ENCODE data around the gene KCNJ16. TPM values are rescaled to one million over a fixed set of nuclear protein-coding genes. Genes with fewer than 3 reads are reported as not detected.

KCNJ16 gene
- total RNA-seq, 2 donors from 2014 or later: 53.4 to 58.6 TPM

DNA sequence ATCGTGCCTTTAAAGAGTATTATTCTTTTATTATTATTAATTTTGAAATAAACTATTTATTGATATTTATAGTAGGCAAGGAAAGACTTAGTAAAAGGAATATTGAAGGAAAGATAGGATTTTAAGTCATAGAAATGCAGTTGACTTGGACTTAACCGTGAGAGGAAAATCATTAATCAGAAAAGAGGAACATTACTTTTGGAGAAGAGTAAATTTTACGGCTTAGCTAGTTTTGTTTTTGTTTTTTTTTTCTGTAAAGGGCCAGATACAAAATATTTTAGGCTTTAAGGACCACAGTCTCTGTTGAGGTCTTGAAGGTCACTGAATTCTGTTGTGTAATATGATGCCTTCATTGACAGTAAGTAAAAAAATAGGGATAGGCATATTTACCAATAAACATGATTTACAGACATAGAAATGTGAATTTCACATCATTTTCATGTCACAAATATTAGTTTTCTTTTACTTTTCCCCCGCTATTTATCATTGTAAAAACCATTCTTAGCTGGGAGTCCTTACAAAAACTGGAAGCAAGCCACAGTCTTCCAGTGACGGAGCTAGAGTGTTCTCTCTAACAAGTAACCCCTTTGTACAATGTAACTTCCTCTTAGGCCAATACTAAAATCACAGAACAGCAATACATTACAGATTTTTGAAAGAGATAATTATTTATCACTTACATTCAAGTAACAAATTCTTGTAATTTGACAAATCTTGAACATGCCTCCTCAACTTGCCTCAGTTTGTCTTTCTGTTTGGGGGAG lies 2.3 kb upstream of the KCNJ16 start:
- intact Hi-C loops (cut with DNase I): no loop called here
- TF ChIP-seq POLR2A (IDR thresholded peaks at IDR 0.05): no peak
- TF ChIP-seq, protein P1, sequence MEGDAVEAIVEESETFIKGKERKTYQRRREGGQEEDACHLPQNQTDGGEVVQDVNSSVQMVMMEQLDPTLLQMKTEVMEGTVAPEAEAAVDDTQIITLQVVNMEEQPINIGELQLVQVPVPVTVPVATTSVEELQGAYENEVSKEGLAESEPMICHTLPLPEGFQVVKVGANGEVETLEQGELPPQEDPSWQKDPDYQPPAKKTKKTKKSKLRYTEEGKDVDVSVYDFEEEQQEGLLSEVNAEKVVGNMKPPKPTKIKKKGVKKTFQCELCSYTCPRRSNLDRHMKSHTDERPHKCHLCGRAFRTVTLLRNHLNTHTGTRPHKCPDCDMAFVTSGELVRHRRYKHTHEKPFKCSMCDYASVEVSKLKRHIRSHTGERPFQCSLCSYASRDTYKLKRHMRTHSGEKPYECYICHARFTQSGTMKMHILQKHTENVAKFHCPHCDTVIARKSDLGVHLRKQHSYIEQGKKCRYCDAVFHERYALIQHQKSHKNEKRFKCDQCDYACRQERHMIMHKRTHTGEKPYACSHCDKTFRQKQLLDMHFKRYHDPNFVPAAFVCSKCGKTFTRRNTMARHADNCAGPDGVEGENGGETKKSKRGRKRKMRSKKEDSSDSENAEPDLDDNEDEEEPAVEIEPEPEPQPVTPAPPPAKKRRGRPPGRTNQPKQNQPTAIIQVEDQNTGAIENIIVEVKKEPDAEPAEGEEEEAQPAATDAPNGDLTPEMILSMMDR (IDR thresholded peaks at IDR 0.05): no peak
- H3K4me1 ChIP-seq: peaks cover 16% of the 10 kb centered on the region
- H3K27ac ChIP-seq: peak overlapping the region; percentile 22 to 66 (median 40)
- no peaks in the 10 kb centered on the region for H3K9me3 ChIP-seq
- ATAC-seq (no peak), DNase-seq (peak in 3 of 4 donors; percentile 16 to 39 (median 33))
- WGBS, 2 donors: 55 to 59% methylated on average over 5 of the region's 5 CpGs
- no peaks in the 10 kb centered on the region for H3K27me3 ChIP-seq
- no peak overlapping the region for H3K4me3 ChIP-seq
- H3K36me3 ChIP-seq (replicated peaks in 1 of 2; ENCODE audit: insufficient read depth in 1 of 2, low read depth in 2 of 2): no peaks in the 10 kb centered on the region

DNA sequence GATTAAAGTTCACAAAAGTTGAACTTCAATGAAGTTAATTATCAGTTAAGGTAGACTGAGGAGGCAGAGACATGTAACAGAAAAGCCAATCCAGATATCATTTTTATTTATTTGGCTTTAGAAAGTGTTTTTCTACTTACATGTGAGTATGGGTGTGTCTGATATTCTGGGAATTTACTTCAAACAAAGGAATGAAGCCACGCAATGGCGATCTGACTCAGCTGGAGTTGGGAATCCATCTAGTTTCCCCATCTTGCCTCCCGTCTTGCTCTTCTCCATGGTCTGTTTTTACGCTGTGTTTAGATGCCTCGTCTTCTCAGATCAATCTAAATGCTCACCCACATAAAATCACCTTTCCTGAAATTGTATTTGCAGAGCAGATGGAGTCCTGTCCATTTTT lies 1.7 kb upstream of the KCNJ16 start:
- H3K4me3 ChIP-seq: no peak overlapping the region
- no peaks in the 10 kb centered on the region for H3K36me3 ChIP-seq (replicated peaks in 1 of 2; ENCODE audit: insufficient read depth in 1 of 2, low read depth in 2 of 2)
- peaks cover 16% of the 10 kb centered on the region for H3K4me1 ChIP-seq
- 83 to 87% methylated on average over 5 of the region's 5 CpGs for WGBS, 2 donors
- no peaks in the 10 kb centered on the region for H3K27me3 ChIP-seq
- intact Hi-C loops (cut with DNase I): no loop called here
- ATAC-seq: no peak
- no peak for DNase-seq
- no peaks in the 10 kb centered on the region for H3K9me3 ChIP-seq
- H3K27ac ChIP-seq: peak overlapping the region; percentile 22 to 66 (median 40)
- TF ChIP-seq, protein P1 (IDR thresholded peaks at IDR 0.05): no peak
- TF ChIP-seq POLR2A (IDR thresholded peaks at IDR 0.05): no peak

DNA sequence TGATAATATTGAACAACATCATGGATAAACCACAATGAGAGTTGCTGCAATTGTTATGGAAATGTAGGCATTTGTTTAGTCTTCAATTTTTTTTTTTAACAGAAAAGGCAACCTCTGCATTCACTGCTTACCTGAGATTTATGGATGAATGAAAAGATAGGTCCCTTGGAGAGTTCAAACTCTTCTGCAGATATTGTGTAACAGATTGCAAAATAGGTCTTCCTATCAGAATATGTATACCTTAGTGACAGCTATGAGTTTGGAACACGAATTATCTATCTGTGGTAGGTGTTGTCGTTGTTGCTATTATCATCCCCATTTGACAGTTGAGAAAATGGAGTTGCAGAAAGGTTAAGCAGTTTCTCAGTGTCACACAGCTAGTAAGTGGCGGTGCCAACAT lies 1.2 kb upstream of the KCNJ16 start:
- H3K27ac ChIP-seq: peak overlapping the region in 3 of 4 donors; percentile 22 to 66 (median 60)
- 56 to 57% methylated on average over 3 of the region's 3 CpGs for WGBS, 2 donors
- no peak overlapping the region for H3K4me3 ChIP-seq
- no peaks in the 10 kb centered on the region for H3K9me3 ChIP-seq
- DNase-seq (no peak), ATAC-seq (no peak)
- intact Hi-C loops (cut with DNase I): no loop called here
- H3K36me3 ChIP-seq (replicated peaks in 1 of 2; ENCODE audit: insufficient read depth in 1 of 2, low read depth in 2 of 2): no peaks in the 10 kb centered on the region
- TF ChIP-seq POLR2A (IDR thresholded peaks at IDR 0.05): no peak
- TF ChIP-seq, protein P1 (IDR thresholded peaks at IDR 0.05): no peak
- H3K4me1 ChIP-seq: peaks cover 16% of the 10 kb centered on the region
- no peaks in the 10 kb centered on the region for H3K27me3 ChIP-seq

DNA sequence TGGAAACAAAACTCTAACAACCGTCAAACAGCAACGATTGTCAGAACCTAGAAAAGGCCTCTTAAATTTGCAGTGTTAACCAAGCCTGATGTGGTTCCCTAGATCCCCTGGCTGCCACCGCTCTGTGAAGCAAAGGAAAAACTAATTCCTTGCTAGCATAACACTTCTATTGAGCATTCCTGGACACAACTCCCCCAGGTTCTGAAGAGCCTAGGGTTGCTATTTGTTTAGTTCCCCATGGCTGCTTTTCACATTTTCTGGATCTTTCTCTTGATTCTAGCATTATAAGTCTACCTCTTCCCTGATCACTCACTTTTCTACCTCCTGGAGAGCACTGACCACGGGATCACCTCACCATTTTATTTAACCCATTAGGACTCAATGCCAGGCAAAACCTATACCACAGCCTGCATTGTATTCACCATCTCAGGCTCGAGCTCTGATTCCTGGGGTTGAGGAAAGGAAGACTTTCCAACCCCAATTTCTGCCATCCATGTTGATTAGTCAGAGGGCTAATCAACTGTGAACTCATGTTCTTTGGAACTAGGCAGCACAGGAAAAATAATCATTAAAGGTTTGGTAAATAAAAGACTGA lies 692 bp upstream of the KCNJ16 start:
- intact Hi-C loops (cut with DNase I): no loop called here
- H3K4me1 ChIP-seq: peaks cover 16% of the 10 kb centered on the region
- 55 to 70% methylated on average over 5 of the region's 5 CpGs for WGBS, 2 donors
- H3K36me3 ChIP-seq (replicated peaks in 1 of 2; ENCODE audit: insufficient read depth in 1 of 2, low read depth in 2 of 2): no peaks in the 10 kb centered on the region
- no peak for TF ChIP-seq POLR2A (IDR thresholded peaks at IDR 0.05)
- TF ChIP-seq, protein P1 (IDR thresholded peaks at IDR 0.05): no peak
- no peaks in the 10 kb centered on the region for H3K9me3 ChIP-seq
- peak overlapping the region in 3 of 4 donors; percentile 60 to 66 (median 62) for H3K27ac ChIP-seq
- DNase-seq: no peak
- no peak overlapping the region for H3K4me3 ChIP-seq
- ATAC-seq: peak; percentile 19
- no peaks in the 10 kb centered on the region for H3K27me3 ChIP-seq

Data from body of pancreas (tissue), 4 donors.